ENCODE data around the gene MCTP1. TPM values are rescaled to one million over a fixed set of nuclear protein-coding genes. Genes with fewer than 3 reads are reported as not detected.

The MCTP1 gene
- total RNA-seq, 2 experiments from 2014 or later: not detected

DNA sequence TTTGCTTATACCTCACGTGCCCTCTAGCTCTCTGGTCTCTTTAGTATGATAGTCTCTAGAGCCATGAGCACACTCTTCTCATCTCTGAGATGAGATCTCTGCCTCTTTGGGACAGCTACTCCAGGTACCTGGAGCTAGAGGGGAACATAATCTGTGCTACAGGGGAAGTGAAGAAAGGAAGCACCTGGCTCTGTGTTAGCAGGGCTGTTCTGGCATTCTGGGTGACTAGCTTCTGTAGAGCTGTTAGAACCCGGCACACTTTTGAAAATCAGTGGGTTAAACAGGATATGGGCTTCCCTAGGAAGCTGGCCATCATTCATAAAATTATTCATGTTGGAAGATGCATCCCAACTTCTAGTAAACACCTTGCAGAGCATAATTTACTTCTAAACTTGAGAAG, 224.8 kb downstream of the MCTP1 start:
- CTCF ChIA-PET (ENCODE audit: unreplicated experiment): no interaction called here
- Histone ChIP-seq H2AFZ (ENCODE audit: low read length) (no peak overlapping the region), H3K79me2 (ENCODE audit: insufficient read depth, low read depth, low read length) (no peaks in the 10 kb centered on the region), H3K4me2 (ENCODE audit: low read length) (no peak overlapping the region), H3K9me3 (ENCODE audit: low read length) (no peaks in the 10 kb centered on the region), H4K20me1 (ENCODE audit: insufficient read depth, low read length) (no peaks in the 10 kb centered on the region), H3K27ac (ENCODE audit: low read depth, low read length, poor library complexity, severe bottlenecking) (no peak overlapping the region), H3K4me1 (ENCODE audit: insufficient read depth, low read length, poor library complexity, severe bottlenecking) (no peaks in the 10 kb centered on the region), H3K36me3 (ENCODE audit: insufficient read depth, low read length) (no peaks in the 10 kb centered on the region), H3K4me3 (ENCODE audit: low read depth, low read length, poor library complexity, severe bottlenecking) (no peak overlapping the region), H3K9me2 (ENCODE audit: insufficient read depth, low read length) (no peaks in the 10 kb centered on the region)
- TF ChIP-seq, protein P1, sequence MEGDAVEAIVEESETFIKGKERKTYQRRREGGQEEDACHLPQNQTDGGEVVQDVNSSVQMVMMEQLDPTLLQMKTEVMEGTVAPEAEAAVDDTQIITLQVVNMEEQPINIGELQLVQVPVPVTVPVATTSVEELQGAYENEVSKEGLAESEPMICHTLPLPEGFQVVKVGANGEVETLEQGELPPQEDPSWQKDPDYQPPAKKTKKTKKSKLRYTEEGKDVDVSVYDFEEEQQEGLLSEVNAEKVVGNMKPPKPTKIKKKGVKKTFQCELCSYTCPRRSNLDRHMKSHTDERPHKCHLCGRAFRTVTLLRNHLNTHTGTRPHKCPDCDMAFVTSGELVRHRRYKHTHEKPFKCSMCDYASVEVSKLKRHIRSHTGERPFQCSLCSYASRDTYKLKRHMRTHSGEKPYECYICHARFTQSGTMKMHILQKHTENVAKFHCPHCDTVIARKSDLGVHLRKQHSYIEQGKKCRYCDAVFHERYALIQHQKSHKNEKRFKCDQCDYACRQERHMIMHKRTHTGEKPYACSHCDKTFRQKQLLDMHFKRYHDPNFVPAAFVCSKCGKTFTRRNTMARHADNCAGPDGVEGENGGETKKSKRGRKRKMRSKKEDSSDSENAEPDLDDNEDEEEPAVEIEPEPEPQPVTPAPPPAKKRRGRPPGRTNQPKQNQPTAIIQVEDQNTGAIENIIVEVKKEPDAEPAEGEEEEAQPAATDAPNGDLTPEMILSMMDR (conservative IDR thresholded peaks at IDR 0.05; ENCODE audit: low read length): no peak
- no peak for TF ChIP-seq EZH2phosphoT487 (IDR thresholded peaks at IDR 0.05; ENCODE audit: borderline replicate concordance, low read depth, low read length)
- DNase-seq (ENCODE audit: low spot score): no peak
- intact Hi-C loops (cut with micrococcal nuclease; ENCODE audit: unreplicated experiment): no loop called here
- no TSS peak for BruUV-seq (replicated peaks)
- POLR2A ChIA-PET: no interaction called here

DNA sequence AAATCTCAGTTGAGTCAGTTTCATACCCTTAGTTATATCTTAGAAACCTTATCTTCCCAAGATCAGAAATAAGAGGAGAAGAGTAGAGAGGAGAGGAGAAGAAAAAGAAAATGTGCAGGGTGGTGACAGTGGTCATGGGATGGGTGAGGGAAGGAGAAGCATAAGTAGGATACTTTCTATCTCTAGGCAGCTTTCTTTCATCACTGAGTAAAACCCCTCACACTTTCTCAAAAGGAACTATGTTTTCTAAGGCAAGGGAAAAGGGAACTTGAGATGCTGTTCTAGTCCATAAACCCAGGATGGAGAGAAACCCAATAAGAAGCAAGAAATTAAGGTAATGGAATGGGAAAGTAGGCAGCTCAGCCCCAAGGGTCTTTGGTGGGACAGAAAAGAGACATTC, 225.3 kb downstream of the MCTP1 start:
- no peaks in the 10 kb centered on the region for H3K4me1 ChIP-seq (ENCODE audit: insufficient read depth, low read length, poor library complexity, severe bottlenecking)
- H3K9me2 ChIP-seq (ENCODE audit: insufficient read depth, low read length): no peaks in the 10 kb centered on the region
- H3K36me3 ChIP-seq (ENCODE audit: insufficient read depth, low read length): no peaks in the 10 kb centered on the region
- ChIA-PET POLR2A (no interaction called here), CTCF (ENCODE audit: unreplicated experiment) (no interaction called here)
- BruUV-seq (replicated peaks): no TSS peak
- H3K79me2 ChIP-seq (ENCODE audit: insufficient read depth, low read depth, low read length): no peaks in the 10 kb centered on the region
- no peak overlapping the region for H3K4me3 ChIP-seq (ENCODE audit: low read depth, low read length, poor library complexity, severe bottlenecking)
- no peaks in the 10 kb centered on the region for H4K20me1 ChIP-seq (ENCODE audit: insufficient read depth, low read length)
- DNase-seq (ENCODE audit: low spot score): no peak
- H3K9me3 ChIP-seq (ENCODE audit: low read length): no peaks in the 10 kb centered on the region
- TF ChIP-seq EZH2phosphoT487 (IDR thresholded peaks at IDR 0.05; ENCODE audit: borderline replicate concordance, low read depth, low read length): no peak
- TF ChIP-seq, protein P1 (conservative IDR thresholded peaks at IDR 0.05; ENCODE audit: low read length): no peak
- H3K4me2 ChIP-seq (ENCODE audit: low read length): no peak overlapping the region
- H2AFZ ChIP-seq (ENCODE audit: low read length): no peak overlapping the region
- intact Hi-C loops (cut with micrococcal nuclease; ENCODE audit: unreplicated experiment): no loop called here
- no peak overlapping the region for H3K27ac ChIP-seq (ENCODE audit: low read depth, low read length, poor library complexity, severe bottlenecking)

DNA sequence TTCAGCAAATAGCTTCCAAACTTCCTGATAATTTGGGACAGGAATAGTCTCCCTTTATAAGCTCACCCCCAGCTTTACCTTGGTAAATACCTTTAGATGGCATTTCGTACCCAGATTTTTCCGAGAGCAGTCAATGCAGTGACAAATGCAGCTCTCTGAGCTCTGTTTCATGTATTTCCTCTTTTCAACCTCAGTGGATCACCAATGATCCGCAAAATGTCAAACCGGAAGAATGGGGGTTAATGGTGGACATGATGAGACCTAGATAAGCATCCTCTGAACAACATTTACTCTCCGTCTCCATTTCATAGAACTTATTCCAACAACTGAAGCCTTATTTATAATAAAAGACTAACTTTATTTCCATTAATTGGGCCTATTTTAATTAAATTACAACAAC, 227.3 kb downstream of the MCTP1 start:
- POLR2A ChIA-PET: no interaction called here
- no peaks in the 10 kb centered on the region for H3K79me2 ChIP-seq (ENCODE audit: insufficient read depth, low read depth, low read length)
- no TSS peak for BruUV-seq (replicated peaks)
- no peak overlapping the region for H3K4me2 ChIP-seq (ENCODE audit: low read length)
- H3K4me1 ChIP-seq (ENCODE audit: insufficient read depth, low read length, poor library complexity, severe bottlenecking): no peaks in the 10 kb centered on the region
- no peak overlapping the region for H3K4me3 ChIP-seq (ENCODE audit: low read depth, low read length, poor library complexity, severe bottlenecking)
- TF ChIP-seq, protein P1 (conservative IDR thresholded peaks at IDR 0.05; ENCODE audit: low read length): no peak
- TF ChIP-seq EZH2phosphoT487 (IDR thresholded peaks at IDR 0.05; ENCODE audit: borderline replicate concordance, low read depth, low read length): no peak
- H3K27ac ChIP-seq (ENCODE audit: low read depth, low read length, poor library complexity, severe bottlenecking): no peak overlapping the region
- no peaks in the 10 kb centered on the region for H3K9me2 ChIP-seq (ENCODE audit: insufficient read depth, low read length)
- H3K9me3 ChIP-seq (ENCODE audit: low read length): no peaks in the 10 kb centered on the region
- DNase-seq (ENCODE audit: low spot score): no peak
- H2AFZ ChIP-seq (ENCODE audit: low read length): no peak overlapping the region
- H4K20me1 ChIP-seq (ENCODE audit: insufficient read depth, low read length): no peaks in the 10 kb centered on the region
- intact Hi-C loops (cut with micrococcal nuclease; ENCODE audit: unreplicated experiment): no loop called here
- CTCF ChIA-PET (ENCODE audit: unreplicated experiment): no interaction called here
- no peaks in the 10 kb centered on the region for H3K36me3 ChIP-seq (ENCODE audit: insufficient read depth, low read length)
